Measurements from ENCODE around the gene CALY. TPM values are rescaled to one million over a fixed set of nuclear protein-coding genes. Genes with fewer than 3 reads are reported as not detected.

The CALY gene
- total RNA-seq, 2 experiments from 2014 or later, result not detected

DNA sequence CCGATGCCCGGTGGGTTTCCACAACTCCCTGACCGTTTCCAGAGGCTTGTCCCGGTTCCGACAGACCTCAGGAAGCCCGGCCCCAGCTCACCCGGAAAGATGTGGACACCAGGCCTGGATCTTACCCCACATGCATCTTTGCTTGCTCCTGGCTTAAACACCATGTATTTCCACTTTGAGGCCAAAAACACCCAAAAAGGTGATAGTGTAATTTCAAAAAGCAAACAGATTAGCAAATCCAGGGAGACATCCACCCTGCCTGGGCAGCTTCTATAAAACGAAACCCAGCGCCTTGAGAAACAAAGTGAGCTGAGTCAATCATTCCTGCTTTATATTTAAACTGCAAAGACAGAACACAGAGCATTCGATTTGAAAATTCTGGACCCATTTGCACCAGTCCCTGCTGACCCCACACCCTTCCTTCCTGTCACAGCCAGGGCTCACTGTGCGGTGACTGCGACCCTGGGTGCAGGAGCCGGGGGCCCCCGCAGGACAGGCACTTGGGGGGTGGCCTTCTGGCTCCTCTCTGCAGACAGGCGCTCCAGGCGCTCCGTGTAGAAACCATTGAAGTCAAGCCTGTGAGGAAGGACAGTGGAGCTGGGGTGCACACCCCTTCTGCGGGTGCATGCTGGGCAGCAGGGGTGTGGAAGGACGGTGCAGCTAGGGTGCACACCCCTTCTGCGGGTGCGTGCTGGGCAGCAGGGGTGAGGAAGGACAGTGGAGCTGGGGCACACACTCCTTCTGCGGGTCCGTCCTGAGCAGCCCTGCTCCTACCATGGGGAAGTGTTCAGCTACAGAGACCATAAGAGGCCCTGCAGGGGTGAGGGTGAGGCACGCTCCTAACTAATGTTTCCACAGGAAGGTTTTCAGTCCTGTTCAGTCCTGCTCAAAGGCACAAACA lies 57.1 kb downstream of the CALY start:
- H3K4me3 Mint-ChIP-seq, result no peak overlapping the region
- H3K27me3 Mint-ChIP-seq, result no peaks in the 10 kb centered on the region
- peaks cover 32% of the 10 kb centered on the region for H3K36me3 Mint-ChIP-seq (ENCODE audit: low read depth)
- CTCF ChIA-PET, result interaction anchor here (1.7 to 2.7 kb wide), 6 partner anchors 15 to 57 kb away, joined by 4 to 19 read pairs (median 8); partner anchors contain the start of gene CALY
- DNase-seq, result no peak
- peaks cover 34% of the 10 kb centered on the region for H3K4me1 Mint-ChIP-seq
- peak overlapping the region; percentile 54 for H3K27ac Mint-ChIP-seq
- H3K9me3 Mint-ChIP-seq, result no peaks in the 10 kb centered on the region
- POLR2A ChIA-PET, result interaction anchor here (1.5 to 4.2 kb wide), 5 partner anchors 10 to 28 kb away, joined by 4 to 52 read pairs (median 16); no protein-coding TSS in a partner anchor

DNA sequence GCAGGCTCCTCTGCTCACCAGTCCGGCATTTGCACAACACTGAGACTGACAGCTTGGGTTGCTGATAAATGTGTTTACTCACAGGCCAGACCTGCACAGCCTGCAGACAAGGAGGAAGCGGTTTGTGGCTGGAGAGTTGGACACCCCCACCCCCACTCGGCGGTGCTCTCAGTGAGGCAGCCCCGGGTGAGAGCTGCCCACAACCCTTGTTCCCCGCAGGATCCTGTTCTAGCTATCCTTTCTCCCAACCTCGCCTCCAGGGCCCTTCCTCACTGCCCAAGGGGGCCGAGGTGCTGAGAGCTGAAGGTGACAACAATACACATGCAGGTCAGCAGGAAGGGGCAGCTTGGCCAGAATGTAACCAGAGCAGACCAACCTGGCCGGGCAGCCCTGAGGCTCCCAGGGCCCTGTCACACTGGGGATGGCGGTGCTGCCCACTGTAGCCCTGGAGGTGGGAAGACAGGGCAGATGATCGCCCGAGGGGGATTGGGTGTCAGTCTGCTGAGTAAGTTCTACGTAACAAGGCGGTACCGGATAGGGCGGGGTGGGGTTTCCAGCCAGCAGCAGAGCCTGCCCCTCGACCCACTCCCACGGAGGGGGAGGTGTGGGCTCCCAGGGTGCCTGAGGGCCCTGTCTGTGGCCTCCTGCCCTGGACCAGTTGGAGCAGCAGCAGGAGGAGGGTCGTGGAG lies 58.0 kb downstream of the CALY start:
- ChIA-PET CTCF (interaction anchor here (0.9 to 2.7 kb wide), 9 partner anchors 14 to 163 kb away, joined by 3 to 19 read pairs (median 7); partner anchors contain the start of gene CALY), POLR2A (interaction anchor here (0.6 to 4.2 kb wide), 13 partner anchors 9 to 949 kb away, joined by 3 to 52 read pairs (median 5); no protein-coding TSS in a partner anchor)
- peak overlapping the region; percentile 97 for H3K27ac Mint-ChIP-seq
- peaks cover 27% of the 10 kb centered on the region for H3K36me3 Mint-ChIP-seq (ENCODE audit: low read depth)
- peak; percentile 89 for DNase-seq
- peaks cover 36% of the 10 kb centered on the region for H3K4me1 Mint-ChIP-seq
- H3K9me3 Mint-ChIP-seq, result no peaks in the 10 kb centered on the region
- H3K27me3 Mint-ChIP-seq, result no peaks in the 10 kb centered on the region
- H3K4me3 Mint-ChIP-seq, result peak overlapping the region; percentile 71

DNA sequence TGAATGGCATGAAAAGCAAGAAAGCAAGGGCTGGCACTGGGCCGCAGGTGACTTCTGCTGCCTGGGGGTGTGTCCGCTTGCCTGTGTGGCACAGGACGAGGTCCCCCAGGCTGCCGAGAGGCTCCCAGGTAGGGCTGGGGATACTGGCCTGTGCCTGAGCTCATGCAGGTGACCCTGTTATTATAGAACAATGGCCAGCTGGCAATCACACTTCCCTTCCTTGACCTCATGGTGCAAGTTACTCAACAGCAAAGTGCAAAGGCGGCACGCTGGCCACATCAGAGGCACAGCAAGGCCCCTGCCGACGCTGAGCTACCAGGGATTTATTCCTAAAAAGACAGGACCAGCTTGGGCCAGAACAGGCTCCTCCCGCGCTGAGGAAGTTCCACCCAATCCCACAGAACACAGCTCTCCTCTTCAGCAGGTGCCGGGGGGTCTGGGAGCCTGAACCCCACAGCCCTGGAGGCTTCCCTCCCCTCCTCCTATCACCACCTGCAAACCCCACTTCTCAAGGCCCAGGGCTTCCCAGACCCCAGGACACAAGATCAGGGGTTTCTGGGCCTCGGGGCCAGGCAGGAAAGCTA lies 58.6 kb downstream of the CALY start:
- H3K4me3 Mint-ChIP-seq, result peak overlapping the region; percentile 71
- peaks cover 36% of the 10 kb centered on the region for H3K4me1 Mint-ChIP-seq
- H3K27me3 Mint-ChIP-seq, result no peaks in the 10 kb centered on the region
- ChIA-PET CTCF (interaction anchor here (0.9 to 2.7 kb wide), 10 partner anchors 14 to 163 kb away, joined by 3 to 19 read pairs (median 6); partner anchors contain the start of gene CALY), POLR2A (interaction anchor here (0.6 to 4.2 kb wide), 12 partner anchors 8 to 143 kb away, joined by 3 to 52 read pairs (median 6); no protein-coding TSS in a partner anchor)
- no peaks in the 10 kb centered on the region for H3K9me3 Mint-ChIP-seq
- DNase-seq, result no peak
- peaks cover 26% of the 10 kb centered on the region for H3K36me3 Mint-ChIP-seq (ENCODE audit: low read depth)
- peak overlapping the region; percentile 97 for H3K27ac Mint-ChIP-seq

DNA sequence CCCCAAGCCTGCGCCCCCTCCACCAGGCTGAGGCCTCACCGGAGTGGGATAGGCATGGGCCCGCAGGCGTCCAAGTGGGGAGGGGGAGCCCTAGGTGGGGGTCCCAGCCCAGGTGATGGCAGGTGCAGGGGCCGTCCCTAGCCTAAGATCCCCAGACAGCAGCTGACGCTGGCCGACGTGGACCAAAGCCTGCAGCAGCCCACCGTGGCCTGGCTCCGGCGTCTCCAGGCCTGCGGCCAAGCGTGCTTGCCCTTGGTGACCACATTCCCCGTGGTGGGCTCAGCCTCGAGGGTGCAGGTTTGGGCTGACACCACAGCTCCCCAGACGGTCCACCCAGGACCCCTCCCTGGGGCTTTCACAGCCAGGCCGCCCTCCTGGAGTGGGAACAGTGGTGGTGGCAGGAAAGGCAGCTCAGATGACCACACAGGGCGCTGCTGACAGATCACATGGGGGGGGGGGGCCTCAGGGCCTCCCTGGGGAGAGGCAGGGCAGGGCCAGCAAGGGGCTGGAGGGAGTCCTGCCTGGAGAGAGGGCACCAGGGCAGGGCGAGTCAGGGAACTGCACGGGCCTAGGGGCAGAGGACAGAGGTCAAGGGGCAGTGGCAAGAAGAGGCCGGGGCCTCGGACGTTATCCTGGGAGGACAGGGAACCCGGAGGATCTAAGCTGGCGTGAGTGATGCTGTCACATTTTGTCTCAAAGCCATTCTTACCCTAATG lies 59.3 kb downstream of the CALY start:
- Mint-ChIP-seq H3K4me1 (peaks cover 36% of the 10 kb centered on the region), H3K36me3 (ENCODE audit: low read depth) (peaks cover 29% of the 10 kb centered on the region), H3K27me3 (no peaks in the 10 kb centered on the region), H3K9me3 (no peaks in the 10 kb centered on the region), H3K4me3 (peak overlapping the region; percentile 71), H3K27ac (peak overlapping the region; percentile 97)
- POLR2A ChIA-PET, result interaction anchor here (1.4 to 4.2 kb wide), 8 partner anchors 8 to 112 kb away, joined by 4 to 52 read pairs (median 10); no protein-coding TSS in a partner anchor
- no peak for DNase-seq
- CTCF ChIA-PET, result interaction anchor here (1.1 to 2.7 kb wide), 7 partner anchors 19 to 134 kb away, joined by 3 to 19 read pairs (median 7); partner anchors contain the start of gene CALY

DNA sequence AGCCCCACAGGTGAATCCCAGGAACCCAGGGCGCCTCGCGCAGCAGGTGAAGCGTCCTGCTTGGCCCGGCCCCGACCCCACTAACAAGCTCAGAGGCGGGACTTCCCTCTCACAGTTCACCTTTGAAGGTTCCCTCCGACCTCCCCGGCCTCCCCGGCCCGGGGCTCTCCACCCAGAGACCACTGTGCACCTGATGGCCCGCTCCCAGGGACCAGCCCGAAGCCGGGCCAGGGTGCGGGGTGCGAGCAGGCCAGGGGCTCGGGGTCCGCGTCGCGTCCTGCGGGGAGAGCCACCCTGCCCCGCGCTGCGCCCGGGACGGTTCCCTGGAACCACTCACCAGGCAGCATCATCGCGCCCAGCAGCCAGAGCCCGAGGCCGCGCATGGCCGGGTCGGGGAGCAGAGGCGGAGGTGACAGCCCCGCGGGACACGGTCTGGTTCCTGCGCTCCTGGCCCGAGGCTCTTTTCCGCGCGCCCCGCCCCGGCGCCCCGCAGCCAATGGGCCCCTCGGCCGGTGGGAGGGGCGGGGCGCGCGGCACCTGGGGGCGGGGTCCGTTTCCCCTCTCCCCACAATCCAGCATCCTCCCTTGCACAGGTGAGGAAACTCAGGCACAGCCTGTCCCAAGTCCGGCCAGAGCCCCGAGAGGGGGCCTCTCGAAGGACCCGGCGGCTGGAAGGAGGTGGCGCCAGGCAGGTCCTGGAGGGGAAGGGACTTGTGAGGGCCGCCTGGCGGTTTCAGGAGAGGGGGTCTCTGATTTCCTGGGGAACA lies 60.1 kb downstream of the CALY start, which contains the start of gene ADAM8:
ADAM8 (minus strand) TSS at position 434 of the 767 bp plus-strand sequence; CDS start at position 383, 51 bp downstream.
- POLR2A ChIA-PET, result interaction anchor here (1.0 to 4.2 kb wide), 7 partner anchors 14 to 133 kb away, joined by 4 to 113 read pairs (median 16); no protein-coding TSS in a partner anchor
- H3K27me3 Mint-ChIP-seq, result no peaks in the 10 kb centered on the region
- DNase-seq, result peak; percentile 78
- peak within 1 kb of the TSS; percentile 97 for H3K27ac Mint-ChIP-seq
- no peaks in the 10 kb centered on the region for H3K9me3 Mint-ChIP-seq
- H3K4me3 Mint-ChIP-seq, result peak within 1 kb of the TSS; percentile 91
- H3K4me1 Mint-ChIP-seq, result peaks cover 36% of the 10 kb centered on the region
- H3K36me3 Mint-ChIP-seq (ENCODE audit: low read depth), result peaks cover 26% of the 10 kb centered on the region
- CTCF ChIA-PET, result interaction anchor here (2.1 to 2.7 kb wide), 4 partner anchors 14 to 31 kb away, joined by 10 to 16 read pairs (median 12); no protein-coding TSS in a partner anchor

DNA sequence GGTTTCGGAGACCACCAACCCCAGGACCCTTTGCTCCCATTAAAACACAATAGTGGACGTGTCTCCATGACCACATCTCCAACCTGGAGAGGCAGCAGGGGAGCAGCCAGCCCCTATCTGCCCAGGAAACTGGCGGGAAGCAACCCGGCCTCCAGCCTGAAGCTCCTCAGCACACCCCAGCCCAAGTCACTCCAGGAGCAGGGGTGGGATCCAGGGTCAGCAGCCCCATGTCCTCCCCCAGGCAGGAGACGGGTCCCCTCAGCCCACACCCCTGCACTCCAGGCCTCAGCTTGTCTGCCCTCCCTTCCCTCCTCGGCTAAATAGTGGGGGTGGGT lies 60.6 kb downstream of the CALY start:
- ChIA-PET CTCF (interaction anchor here (0.8 to 2.5 kb wide), 5 partner anchors 11 to 31 kb away, joined by 3 to 14 read pairs (median 10); no protein-coding TSS in a partner anchor), POLR2A (interaction anchor here (1.0 to 2.8 kb wide), 3 partner anchors 14 to 132 kb away, joined by 4 to 113 read pairs (median 8); no protein-coding TSS in a partner anchor)
- peak overlapping the region; percentile 91 for H3K4me3 Mint-ChIP-seq

DNA sequence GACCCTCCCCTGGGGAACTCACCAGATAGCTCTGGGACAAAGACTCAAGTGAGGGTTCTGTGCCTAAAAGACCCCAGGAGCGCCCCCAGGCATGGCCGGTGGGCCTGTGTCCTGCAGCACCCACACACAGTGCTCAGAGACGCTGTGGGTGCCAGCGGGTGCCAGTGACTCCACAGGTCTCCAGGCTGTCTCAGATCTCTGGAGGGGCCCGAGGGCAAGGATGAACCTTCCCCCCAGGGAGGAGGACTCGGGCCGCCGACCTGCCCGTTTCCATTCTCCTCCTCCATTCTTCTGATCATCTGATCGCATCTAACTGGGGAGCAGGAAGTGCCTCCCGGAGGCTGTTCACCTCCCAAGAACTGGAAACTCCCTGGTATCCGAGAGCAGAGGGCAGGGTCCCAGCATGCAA lies 61.0 kb downstream of the CALY start:
- Mint-ChIP-seq H3K4me1 (peaks cover 36% of the 10 kb centered on the region), H3K9me3 (no peaks in the 10 kb centered on the region), H3K36me3 (ENCODE audit: low read depth) (peaks cover 22% of the 10 kb centered on the region), H3K27me3 (no peaks in the 10 kb centered on the region), H3K27ac (peak overlapping the region; percentile 88), H3K4me3 (peak overlapping the region; percentile 91)
- ChIA-PET CTCF (interaction anchor here (0.7 to 2.5 kb wide), 8 partner anchors 11 to 132 kb away, joined by 3 to 14 read pairs (median 5); no protein-coding TSS in a partner anchor), POLR2A (interaction anchor here (1.0 to 2.8 kb wide), 4 partner anchors 14 to 132 kb away, joined by 4 to 113 read pairs (median 8); no protein-coding TSS in a partner anchor)
- DNase-seq, result peak; percentile 66

More for the DNA sequence above, 60.6 kb downstream of the CALY start:
- no peaks in the 10 kb centered on the region for H3K9me3 Mint-ChIP-seq
- no peak for DNase-seq
- H3K4me1 Mint-ChIP-seq, result peaks cover 36% of the 10 kb centered on the region
- no peaks in the 10 kb centered on the region for H3K27me3 Mint-ChIP-seq
- peak overlapping the region; percentile 88 for H3K27ac Mint-ChIP-seq
- H3K36me3 Mint-ChIP-seq (ENCODE audit: low read depth), result peaks cover 22% of the 10 kb centered on the region

DNA sequence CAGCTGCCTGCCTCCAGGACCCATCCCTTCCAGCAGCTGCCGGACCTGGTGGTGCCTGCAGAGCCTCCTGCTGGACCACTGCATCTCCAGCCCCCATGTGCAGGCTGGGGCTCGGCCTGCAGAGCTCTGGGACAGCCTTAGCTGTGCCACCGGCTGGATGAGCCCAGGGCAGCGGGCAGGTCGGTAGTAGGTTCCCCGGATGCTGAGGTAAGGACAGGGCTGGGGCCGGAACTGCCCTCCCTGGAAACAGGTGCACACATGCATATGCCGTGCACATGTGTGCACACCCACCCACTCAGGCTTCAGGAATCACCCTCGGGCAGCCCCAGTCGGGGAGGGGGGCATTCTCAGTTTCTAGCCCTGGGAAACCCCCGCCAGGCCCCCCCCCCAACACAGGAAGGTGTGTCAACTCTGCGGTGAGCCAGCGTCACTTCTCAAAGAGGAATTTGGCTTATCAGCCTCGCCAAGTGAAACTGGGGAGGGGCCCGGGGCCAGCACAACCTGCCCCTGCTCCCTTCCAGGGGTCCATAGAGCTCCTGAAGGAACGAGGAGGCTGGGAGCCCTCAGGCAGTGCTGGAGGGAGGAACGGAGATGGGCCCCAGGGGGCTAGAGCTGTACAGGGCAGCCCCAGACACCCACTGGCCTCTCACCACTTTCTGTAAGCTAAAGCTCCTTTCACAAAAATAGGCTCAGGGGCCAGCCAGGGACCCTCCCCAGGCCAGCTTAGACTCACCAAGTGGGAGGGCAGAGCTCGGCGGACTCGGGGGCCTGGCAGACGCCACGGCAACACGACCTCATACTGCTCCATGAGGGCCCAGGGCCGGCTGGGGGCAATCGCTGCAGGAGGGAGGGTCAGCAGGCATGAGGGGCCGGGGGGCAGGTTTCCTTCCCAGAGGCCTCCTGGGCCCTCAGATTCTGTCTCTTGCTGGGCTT lies 61.7 kb downstream of the CALY start:
- peaks cover 20% of the 10 kb centered on the region for H3K36me3 Mint-ChIP-seq (ENCODE audit: low read depth)
- no peaks in the 10 kb centered on the region for H3K27me3 Mint-ChIP-seq
- peak; percentile 81 for DNase-seq
- no peaks in the 10 kb centered on the region for H3K9me3 Mint-ChIP-seq
- H3K4me1 Mint-ChIP-seq, result peaks cover 34% of the 10 kb centered on the region
- POLR2A ChIA-PET, result interaction anchor here (1.0 to 2.8 kb wide), 3 partner anchors 13 to 49 kb away, joined by 8 to 113 read pairs (median 9); no protein-coding TSS in a partner anchor
- H3K27ac Mint-ChIP-seq, result peak overlapping the region; percentile 88
- peak overlapping the region; percentile 91 for H3K4me3 Mint-ChIP-seq
- CTCF ChIA-PET, result interaction anchor here (0.7 to 2.5 kb wide), 8 partner anchors 12 to 131 kb away, joined by 3 to 14 read pairs (median 5); no protein-coding TSS in a partner anchor

Data from activated CD4-positive, alpha-beta memory T cell treated with anti-CD3 and anti-CD28 coated beads, Interleukin-2, amount 10 ng/mL, durations not matched to agents 7 days and 5 days (primary cell).